AG10803 (cell line): ENCODE results near the gene GALNT7.

Experiments used
- DNase-seq: peaks from one replicate; pipeline ENCODE4 v3.0.0; 2010; ENCODE audit warnings: low read depth
- H3K4me3 ChIP-seq: 2 replicates; pipeline ENCODE4 v1.5.1; 2011; ENCODE audit warnings: mild to moderate bottlenecking, low read length, control low read depth
- TF ChIP-seq, protein P1 (sequence below): conservative IDR thresholded peaks from 2 replicates; pipeline ENCODE4 v1.5.1; 2011; ENCODE audit warnings: mild to moderate bottlenecking, low read length, control low read depth, inconsistent platforms

Gene GALNT7

GRCh38 chr4:173233857-173234256 lies 65.2 kb downstream of the GALNT7 start:
- TF ChIP-seq, protein P1, sequence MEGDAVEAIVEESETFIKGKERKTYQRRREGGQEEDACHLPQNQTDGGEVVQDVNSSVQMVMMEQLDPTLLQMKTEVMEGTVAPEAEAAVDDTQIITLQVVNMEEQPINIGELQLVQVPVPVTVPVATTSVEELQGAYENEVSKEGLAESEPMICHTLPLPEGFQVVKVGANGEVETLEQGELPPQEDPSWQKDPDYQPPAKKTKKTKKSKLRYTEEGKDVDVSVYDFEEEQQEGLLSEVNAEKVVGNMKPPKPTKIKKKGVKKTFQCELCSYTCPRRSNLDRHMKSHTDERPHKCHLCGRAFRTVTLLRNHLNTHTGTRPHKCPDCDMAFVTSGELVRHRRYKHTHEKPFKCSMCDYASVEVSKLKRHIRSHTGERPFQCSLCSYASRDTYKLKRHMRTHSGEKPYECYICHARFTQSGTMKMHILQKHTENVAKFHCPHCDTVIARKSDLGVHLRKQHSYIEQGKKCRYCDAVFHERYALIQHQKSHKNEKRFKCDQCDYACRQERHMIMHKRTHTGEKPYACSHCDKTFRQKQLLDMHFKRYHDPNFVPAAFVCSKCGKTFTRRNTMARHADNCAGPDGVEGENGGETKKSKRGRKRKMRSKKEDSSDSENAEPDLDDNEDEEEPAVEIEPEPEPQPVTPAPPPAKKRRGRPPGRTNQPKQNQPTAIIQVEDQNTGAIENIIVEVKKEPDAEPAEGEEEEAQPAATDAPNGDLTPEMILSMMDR: no peak
- no peak overlapping the region for H3K4me3 ChIP-seq
- DNase-seq: no peak

DNA sequence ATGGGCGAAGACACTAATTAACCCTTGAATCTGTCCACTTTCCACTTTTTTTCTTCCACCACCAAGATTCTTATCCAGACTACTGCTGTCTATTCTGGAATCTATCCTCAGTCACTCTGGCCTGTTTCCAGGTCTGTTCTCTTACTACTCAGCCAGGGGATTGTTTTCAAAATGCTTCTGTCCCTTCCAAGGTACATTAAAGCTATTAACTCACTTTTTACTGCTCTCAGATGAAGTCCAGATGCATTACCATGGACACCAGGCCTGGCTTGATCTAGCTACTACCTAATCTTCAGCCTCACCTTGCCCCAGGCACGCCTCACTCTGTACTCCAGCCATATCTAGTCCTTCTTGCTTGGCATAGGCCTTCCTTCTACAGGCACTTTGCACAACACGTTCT lies 66.4 kb downstream of the GALNT7 start:
- TF ChIP-seq, protein P1: no peak
- no peak for DNase-seq
- H3K4me3 ChIP-seq: no peak overlapping the region

DNA sequence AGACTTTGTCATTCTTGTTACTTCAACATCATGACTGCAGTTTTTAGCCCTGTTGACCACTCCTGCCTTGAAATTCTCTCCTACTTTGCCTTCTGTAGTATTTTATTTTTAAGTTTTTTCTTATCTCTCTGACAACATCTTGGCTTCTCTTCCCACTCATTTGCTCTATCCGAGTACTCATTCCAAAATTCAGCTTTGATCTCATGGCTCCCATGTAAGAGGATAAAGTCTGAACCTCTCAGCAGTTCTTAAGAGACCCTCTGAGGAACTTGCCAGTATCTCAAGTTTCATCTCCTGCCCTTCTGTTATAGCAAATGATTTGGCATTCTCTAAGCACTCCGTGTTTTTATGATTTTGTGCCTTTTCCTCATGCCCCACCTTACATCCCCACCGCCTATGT lies 67.7 kb downstream of the GALNT7 start:
- no peak for DNase-seq
- no peak overlapping the region for H3K4me3 ChIP-seq
- TF ChIP-seq, protein P1: no peak

DNA sequence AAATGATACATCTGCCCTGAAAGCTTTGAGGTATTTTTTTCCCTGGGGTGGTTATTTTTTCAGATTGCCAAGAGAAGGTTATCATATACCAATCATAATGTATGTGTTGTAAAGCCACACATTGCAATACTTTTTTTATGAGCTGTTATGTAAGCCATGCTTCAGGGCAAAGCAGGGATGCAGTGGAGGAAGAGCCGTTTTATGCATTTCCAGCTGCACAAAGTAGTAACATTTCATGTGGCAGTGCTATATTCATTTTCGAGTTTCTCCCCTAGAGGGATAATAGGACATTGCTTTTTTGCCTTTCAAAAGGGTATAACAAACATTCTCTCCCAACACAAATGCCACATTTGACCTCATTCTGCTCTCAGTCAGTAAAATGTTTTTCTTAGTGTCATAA lies 68.5 kb downstream of the GALNT7 start:
- TF ChIP-seq, protein P1: no peak
- H3K4me3 ChIP-seq: no peak overlapping the region
- DNase-seq: no peak

GRCh38 chr4:173237762-173238161 lies 69.2 kb downstream of the GALNT7 start:
- no peak overlapping the region for H3K4me3 ChIP-seq
- DNase-seq: no peak
- TF ChIP-seq, protein P1: no peak

GRCh38 chr4:173240696-173241095 lies 72.1 kb downstream of the GALNT7 start:
- DNase-seq: no peak
- H3K4me3 ChIP-seq: no peak overlapping the region
- TF ChIP-seq, protein P1: no peak

- H3K4me3 ChIP-seq: no peak overlapping the region
- TF ChIP-seq, protein P1: no peak
- no peak for DNase-seq
Observed at GRCh38 chr4:173242466-173243250, 74.0 kb downstream of the GALNT7 start.
